Progenitor cell of endocrine pancreas (in vitro differentiated cells): ENCODE data around the gene LRRIQ3. TPM values are rescaled to one million over a fixed set of nuclear protein-coding genes. Genes with fewer than 3 reads are reported as not detected.
A peak's percentile ranks its signal among the peaks of the same experiment; 100 is the strongest.

Source experiments
- DNase-seq: peaks from one replicate; pipeline ENCODE4 v3.0.0; 2021; ENCODE audit warnings: low spot score; ENCODE audit not compliant: unreplicated experiment
- H3K27ac Mint-ChIP-seq: 2 replicates; pipeline ENCODE4 v1.8.0; 2021; ENCODE audit warnings: mild to moderate bottlenecking, moderate library complexity, mixed read lengths
- H3K27me3 Mint-ChIP-seq: 2 replicates; pipeline ENCODE4 v1.8.0; 2021; ENCODE audit warnings: mixed read lengths
- H3K36me3 Mint-ChIP-seq: 2 replicates; pipeline ENCODE4 v1.8.0; 2022; ENCODE audit warnings: mixed read lengths; ENCODE audit not compliant: insufficient read depth
- H3K4me1 Mint-ChIP-seq: 2 replicates; pipeline ENCODE4 v1.8.0; 2021; ENCODE audit warnings: low read depth, mixed read lengths
- H3K4me3 Mint-ChIP-seq: 2 replicates; pipeline ENCODE4 v1.8.0; 2021; ENCODE audit warnings: low read depth, mild to moderate bottlenecking, moderate library complexity, mixed read lengths
- H3K9me3 Mint-ChIP-seq: 2 replicates; pipeline ENCODE4 v1.8.0; 2021; ENCODE audit warnings: low read depth, mixed read lengths
- total RNA-seq: library from RNA; stranded (reverse); gene quantifications from 2 replicates; pipeline ENCODE4 v1.2.1, GENCODE V29; 2021
- TF ChIP-seq, protein P1 (sequence below): fragments of 200-600 bp; sonication (generic); IDR thresholded peaks from one replicate; pipeline ENCODE4 v1.5.0; 2021; ENCODE audit warnings: antibody characterized with exemption, mild to moderate bottlenecking; ENCODE audit not compliant: unreplicated experiment

The LRRIQ3 gene
- total RNA-seq, 1 donor from 2014 or later, result 1.4 TPM

- TF ChIP-seq, protein P1, sequence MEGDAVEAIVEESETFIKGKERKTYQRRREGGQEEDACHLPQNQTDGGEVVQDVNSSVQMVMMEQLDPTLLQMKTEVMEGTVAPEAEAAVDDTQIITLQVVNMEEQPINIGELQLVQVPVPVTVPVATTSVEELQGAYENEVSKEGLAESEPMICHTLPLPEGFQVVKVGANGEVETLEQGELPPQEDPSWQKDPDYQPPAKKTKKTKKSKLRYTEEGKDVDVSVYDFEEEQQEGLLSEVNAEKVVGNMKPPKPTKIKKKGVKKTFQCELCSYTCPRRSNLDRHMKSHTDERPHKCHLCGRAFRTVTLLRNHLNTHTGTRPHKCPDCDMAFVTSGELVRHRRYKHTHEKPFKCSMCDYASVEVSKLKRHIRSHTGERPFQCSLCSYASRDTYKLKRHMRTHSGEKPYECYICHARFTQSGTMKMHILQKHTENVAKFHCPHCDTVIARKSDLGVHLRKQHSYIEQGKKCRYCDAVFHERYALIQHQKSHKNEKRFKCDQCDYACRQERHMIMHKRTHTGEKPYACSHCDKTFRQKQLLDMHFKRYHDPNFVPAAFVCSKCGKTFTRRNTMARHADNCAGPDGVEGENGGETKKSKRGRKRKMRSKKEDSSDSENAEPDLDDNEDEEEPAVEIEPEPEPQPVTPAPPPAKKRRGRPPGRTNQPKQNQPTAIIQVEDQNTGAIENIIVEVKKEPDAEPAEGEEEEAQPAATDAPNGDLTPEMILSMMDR, result no peak
- H3K27ac Mint-ChIP-seq, result no peak overlapping the region
- no peaks in the 10 kb centered on the region for H3K27me3 Mint-ChIP-seq
- H3K36me3 Mint-ChIP-seq, result no peaks in the 10 kb centered on the region
- peaks cover 4% of the 10 kb centered on the region for H3K4me1 Mint-ChIP-seq
- no peak for DNase-seq
- peaks cover 5% of the 10 kb centered on the region for H3K9me3 Mint-ChIP-seq
- no peak overlapping the region for H3K4me3 Mint-ChIP-seq
These were observed 186.2 kb downstream of the LRRIQ3 start for GRCh38 chr1:74011736-74012135.

- no peak overlapping the region for H3K27ac Mint-ChIP-seq
- H3K36me3 Mint-ChIP-seq, result no peaks in the 10 kb centered on the region
- no peaks in the 10 kb centered on the region for H3K27me3 Mint-ChIP-seq
- no peak overlapping the region for H3K4me3 Mint-ChIP-seq
- peaks cover 5% of the 10 kb centered on the region for H3K9me3 Mint-ChIP-seq
- TF ChIP-seq, protein P1, result no peak
- H3K4me1 Mint-ChIP-seq, result peaks cover 4% of the 10 kb centered on the region
- DNase-seq, result no peak
These were observed 187.8 kb downstream of the LRRIQ3 start for GRCh38 chr1:74010206-74010605.

- Mint-ChIP-seq H3K36me3 (no peaks in the 10 kb centered on the region), H3K27ac (no peak overlapping the region), H3K4me1 (peaks cover 7% of the 10 kb centered on the region), H3K4me3 (no peak overlapping the region), H3K27me3 (no peaks in the 10 kb centered on the region), H3K9me3 (peaks cover 9% of the 10 kb centered on the region)
- TF ChIP-seq, protein P1, result no peak
- no peak for DNase-seq
These were observed 192.4 kb downstream of the LRRIQ3 start for GRCh38 chr1:74005533-74005932.

- TF ChIP-seq, protein P1, result no peak
- Mint-ChIP-seq H3K9me3 (peaks cover 4% of the 10 kb centered on the region), H3K27me3 (no peaks in the 10 kb centered on the region), H3K36me3 (no peaks in the 10 kb centered on the region), H3K4me1 (peaks cover 3% of the 10 kb centered on the region), H3K27ac (no peak overlapping the region), H3K4me3 (no peak overlapping the region)
- no peak for DNase-seq
These were observed 194.2 kb downstream of the LRRIQ3 start for GRCh38 chr1:74003806-74004205.

GRCh38 chr1:73998348-73998959 is 199.5 kb downstream of the LRRIQ3 start:
- TF ChIP-seq, protein P1, result peak; percentile 76
- DNase-seq, result no peak
- Mint-ChIP-seq H3K9me3 (peaks cover 4% of the 10 kb centered on the region), H3K27ac (no peak overlapping the region), H3K4me3 (no peak overlapping the region), H3K36me3 (no peaks in the 10 kb centered on the region), H3K4me1 (peaks cover 11% of the 10 kb centered on the region), H3K27me3 (no peaks in the 10 kb centered on the region)
